Lung (tissue), 12 donors: ENCODE data around the gene ITIH3. TPM values are rescaled to one million over a fixed set of nuclear protein-coding genes. Genes with fewer than 3 reads are reported as not detected.

Source experiments
- ATAC-seq: fragments of 200-7000 bp; cut with Tn5 transposase; one replicate; pipeline ENCODE4 v1.9.1; 2020; ENCODE audit warnings: moderate number of reproducible peaks; ENCODE audit not compliant: insufficient read depth, low FRiP score
- DNase-seq, 3 donors: peaks; one replicate each; pipeline ENCODE4 v3.0.0-alpha.2; 2013 to 2017
- H3K27ac ChIP-seq, 2 donors: one replicate each; pipeline ENCODE4 v1.5.1; 2013; ENCODE audit warnings: mild to moderate bottlenecking in 2 of 2, moderate library complexity in 2 of 2, control low read depth in 1 of 2, inconsistent platforms in 1 of 2, low read depth in 1 of 2, low read length in 1 of 2
- H3K27me3 ChIP-seq, 3 donors: one replicate each; pipeline ENCODE4 v1.5.1; 2013; ENCODE audit warnings: low read length in 2 of 3; ENCODE audit not compliant: control insufficient read depth in 3 of 3, insufficient read depth in 3 of 3
- H3K36me3 ChIP-seq, 4 donors: one replicate each; pipeline ENCODE4 v1.5.1; 2013; ENCODE audit warnings: low read length in 4 of 4, mild to moderate bottlenecking in 1 of 4, moderate library complexity in 1 of 4; ENCODE audit not compliant: control insufficient read depth in 4 of 4, insufficient read depth in 4 of 4
- H3K4me1 ChIP-seq, 5 donors: one replicate each; pipeline ENCODE4 v1.5.1; 2013; ENCODE audit warnings: low read length in 5 of 5, mild to moderate bottlenecking in 2 of 5, moderate library complexity in 1 of 5; ENCODE audit not compliant: control insufficient read depth in 5 of 5, insufficient read depth in 5 of 5
- H3K4me3 ChIP-seq: one replicate; pipeline ENCODE4 v1.5.1; 2013; ENCODE audit warnings: mild to moderate bottlenecking, control low read depth, moderate library complexity
- H3K9ac ChIP-seq, 2 donors: one replicate each; pipeline ENCODE4 v1.5.1; 2013; ENCODE audit warnings: low read length in 2 of 2, control low read depth in 1 of 2; ENCODE audit not compliant: insufficient read depth in 1 of 2
- H3K9me3 ChIP-seq, 4 donors: one replicate each; pipeline ENCODE4 v1.5.1; 2013; ENCODE audit warnings: low read length in 3 of 4, mild to moderate bottlenecking in 1 of 4, moderate library complexity in 1 of 4; ENCODE audit not compliant: control insufficient read depth in 4 of 4, insufficient read depth in 3 of 4
- WGBS, 2 donors: extraction: QIAGEN DNeasy Blood & Tissue Kit; methylation state at CpG; one replicate each; pipeline ENCODE4 v1.1.7; 2013; 5-methylcytosine and 5-hydroxymethylcytosine counted together
- polyA plus RNA-seq, 2 donors: library from polyadenylated mRNA; stranded (reverse); fragments of 200-250 nt; gene quantifications; one replicate each; pipeline ENCODE4 v1.2.1, GENCODE V29; 2013
- total RNA-seq, 2 donors: library from RNA; depleted of rRNA in 1 of 2; stranded (reverse); fragments of >200 nt in 1 of 2; gene quantifications; one replicate each; pipeline ENCODE4 v1.2.1, GENCODE V29; 2014 to 2021
- TF ChIP-seq, protein P1 (sequence below): IDR thresholded peaks from 2 replicates; pipeline ENCODE4 v1.5.1; 2012; ENCODE audit warnings: mild to moderate bottlenecking; ENCODE audit errors: control extremely low read depth, extremely low read depth
- donor health status: control.
- donor health status: control.
- donor health status: Bipolar disorder and iron deficiency.
- donor health status: healthy.
- donor health status: DM: yes; HTN: yes; CAD: no.

The ITIH3 gene
- total and polyA plus RNA-seq, 4 donors, result 0.54 to 3.2 (median 1.7) TPM

DNA sequence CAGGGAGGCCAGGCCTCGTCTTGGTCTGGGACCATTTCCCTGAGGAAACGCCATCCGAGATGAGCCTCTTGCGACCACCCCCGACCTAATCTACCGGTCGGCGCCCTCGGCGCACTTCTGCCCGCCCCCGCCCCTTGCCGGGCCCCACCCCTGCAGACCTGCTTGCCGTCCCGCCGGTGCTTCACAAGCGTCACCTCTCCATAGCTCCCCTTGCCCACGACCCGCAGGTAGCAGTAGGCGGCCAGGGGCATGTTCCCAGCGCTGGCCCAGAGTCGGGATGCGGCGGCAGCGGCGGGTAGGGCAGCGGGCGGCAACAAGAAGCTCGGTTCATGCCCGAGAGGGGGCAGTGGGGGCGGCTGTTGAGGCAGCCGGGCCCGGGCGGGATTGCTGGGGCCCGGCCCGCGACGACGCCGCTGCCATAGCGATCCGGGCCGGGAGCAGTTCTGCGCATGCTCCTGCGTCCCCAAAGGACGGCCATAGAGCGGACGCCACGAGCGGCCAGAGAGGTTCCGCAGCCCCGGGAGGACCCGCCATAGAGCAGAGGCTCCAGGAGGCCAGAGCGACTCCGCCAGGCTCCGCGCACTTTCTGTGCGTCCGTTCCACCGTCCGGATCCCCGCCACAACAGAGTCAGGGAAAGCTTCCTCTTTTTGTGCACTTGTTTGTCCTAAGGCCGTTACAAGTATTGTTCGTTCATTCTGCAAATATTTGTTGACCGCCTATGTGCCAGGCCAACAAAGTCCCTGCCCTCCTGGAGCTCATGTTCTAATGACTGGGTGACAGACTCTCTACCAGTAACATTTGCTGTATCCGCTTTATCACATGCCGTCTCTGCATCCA, 23.9 kb upstream of the ITIH3 start, which contains the start of gene NEK4:
Gene NEK4 (minus strand): TSS at position 445 of the 838 bp plus-strand sequence. CDS start 194 bp downstream, at position 251.
- H3K9me3 ChIP-seq, result peaks cover 0 to 2% (median 0%) of the 10 kb centered on the region in 4 donors
- H3K27me3 ChIP-seq, result no peaks in the 10 kb centered on the region
- peak within 1 kb of the TSS; percentile 89 to 90 for H3K27ac ChIP-seq
- H3K9ac ChIP-seq, result peak within 1 kb of the TSS; percentile 75 to 97
- H3K36me3 ChIP-seq, result peaks cover under 1 to 14% (median 10%) of the 10 kb centered on the region in 4 donors
- ATAC-seq, result peak; percentile 97
- 1% methylated on average over 56 to 67 of the region's 67 CpGs for whole genome bisulfite sequencing, 2 donors
- TF ChIP-seq, protein P1, sequence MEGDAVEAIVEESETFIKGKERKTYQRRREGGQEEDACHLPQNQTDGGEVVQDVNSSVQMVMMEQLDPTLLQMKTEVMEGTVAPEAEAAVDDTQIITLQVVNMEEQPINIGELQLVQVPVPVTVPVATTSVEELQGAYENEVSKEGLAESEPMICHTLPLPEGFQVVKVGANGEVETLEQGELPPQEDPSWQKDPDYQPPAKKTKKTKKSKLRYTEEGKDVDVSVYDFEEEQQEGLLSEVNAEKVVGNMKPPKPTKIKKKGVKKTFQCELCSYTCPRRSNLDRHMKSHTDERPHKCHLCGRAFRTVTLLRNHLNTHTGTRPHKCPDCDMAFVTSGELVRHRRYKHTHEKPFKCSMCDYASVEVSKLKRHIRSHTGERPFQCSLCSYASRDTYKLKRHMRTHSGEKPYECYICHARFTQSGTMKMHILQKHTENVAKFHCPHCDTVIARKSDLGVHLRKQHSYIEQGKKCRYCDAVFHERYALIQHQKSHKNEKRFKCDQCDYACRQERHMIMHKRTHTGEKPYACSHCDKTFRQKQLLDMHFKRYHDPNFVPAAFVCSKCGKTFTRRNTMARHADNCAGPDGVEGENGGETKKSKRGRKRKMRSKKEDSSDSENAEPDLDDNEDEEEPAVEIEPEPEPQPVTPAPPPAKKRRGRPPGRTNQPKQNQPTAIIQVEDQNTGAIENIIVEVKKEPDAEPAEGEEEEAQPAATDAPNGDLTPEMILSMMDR, result no peak
- peaks cover 0 to 9% (median 4%) of the 10 kb centered on the region in 5 donors for H3K4me1 ChIP-seq
- DNase-seq, result peak; percentile 94 to 95 (median 95)
- H3K4me3 ChIP-seq, result peak within 1 kb of the TSS; percentile 83

GRCh38 chr3:52771334-52771681, 23.3 kb upstream of the ITIH3 start:
- no peak for DNase-seq
- TF ChIP-seq, protein P1, result no peak
- ATAC-seq, result no peak
- peaks cover 0 to 2% (median 0%) of the 10 kb centered on the region in 4 donors for H3K9me3 ChIP-seq
- no peaks in the 10 kb centered on the region for H3K27me3 ChIP-seq
- peak overlapping the region; percentile 75 to 97 for H3K9ac ChIP-seq
- H3K36me3 ChIP-seq, result peaks cover 0 to 10% (median 6%) of the 10 kb centered on the region in 4 donors
- H3K27ac ChIP-seq, result peak overlapping the region; percentile 89 to 90
- 64 to 67% methylated on average over 5 of the region's 5 CpGs for WGBS, 2 donors
- H3K4me3 ChIP-seq, result no peak overlapping the region
- peaks cover 0 to 9% (median 4%) of the 10 kb centered on the region in 5 donors for H3K4me1 ChIP-seq

- Histone ChIP-seq H3K9me3 (peaks cover 0 to 2% (median 0%) of the 10 kb centered on the region in 4 donors), H3K9ac (peak overlapping the region in 1 of 2 donors; percentile 97), H3K27me3 (no peaks in the 10 kb centered on the region), H3K36me3 (peaks cover 0 to 10% (median 5%) of the 10 kb centered on the region in 4 donors), H3K4me1 (peaks cover 0 to 9% (median 4%) of the 10 kb centered on the region in 5 donors), H3K27ac (peak overlapping the region in 1 of 2 donors; percentile 89), H3K4me3 (no peak overlapping the region)
- DNase-seq, result no peak
- TF ChIP-seq, protein P1, result no peak
- ATAC-seq, result no peak
- WGBS, 2 donors, result 94 to 97% methylated on average over 10 of the region's 10 CpGs
Measured at GRCh38 chr3:52771702-52772101, 22.9 kb upstream of the ITIH3 start.
